IMR-90 (cell line): ENCODE results near the gene GSTT2B. TPM values are rescaled to one million over a fixed set of nuclear protein-coding genes. Genes with fewer than 3 reads are reported as not detected.

Experiments used
- ATAC-seq: fragments of 200-7000 bp; cut with Tn5 transposase; 2 replicates; pipeline ENCODE4 v1.9.1; 2020; ENCODE audit warnings: low read depth, mild to moderate bottlenecking, moderate library complexity
- BruUV-seq: library from RNA; stranded (reverse); fragments of 400-500 nt; replicated peaks from 2 replicates; lab custom pipeline; 2021; lab: Mats Ljungman, UMichigan
- CTCF ChIA-PET: fragments of 300-600 bp; formaldehyde crosslinking; extraction: SDS; loops from one replicate; lab custom pipeline; 2021; ENCODE audit warnings: antibody characterized with exemption; lab: Yijun Ruan, JAX
- POLR2A ChIA-PET: fragments of 300-600 bp; sonication (Branson Sonifier 250); formaldehyde crosslinking; loops from one replicate; lab custom pipeline; 2022; ENCODE audit warnings: antibody characterized with exemption; ENCODE audit not compliant: unreplicated experiment; lab: Charles Lee
- DNase-seq: peaks from one replicate; pipeline ENCODE4 v3.0.0; 2013
- H2AFZ ChIP-seq: replicated peaks from 2 replicates; pipeline ENCODE3; 2013; ENCODE audit warnings: low read length, mild to moderate bottlenecking; ENCODE audit not compliant: poor library complexity
- H2AK5ac ChIP-seq: 2 replicates; pipeline ENCODE4 v1.6.1; 2013; ENCODE audit warnings: low read depth, low read length, inconsistent platforms
- H2AK9ac ChIP-seq: replicated peaks from 2 replicates; pipeline ENCODE3; 2013; ENCODE audit warnings: mild to moderate bottlenecking, low read depth, low read length, moderate library complexity; ENCODE audit not compliant: poor library complexity
- H2BK120ac ChIP-seq: 2 replicates; pipeline ENCODE4 v1.6.1; 2013; ENCODE audit warnings: low read depth, low read length, inconsistent platforms
- H2BK15ac ChIP-seq: 3 replicates; pipeline ENCODE4 v1.6.1; 2013; ENCODE audit warnings: low read depth, low read length, inconsistent platforms
- H2BK20ac ChIP-seq: 2 replicates; pipeline ENCODE4 v1.6.1; 2013; ENCODE audit warnings: low read depth, mild to moderate bottlenecking, inconsistent platforms, low read length, moderate library complexity
- H2BK5ac ChIP-seq: 2 replicates; pipeline ENCODE4 v1.6.1; 2013; ENCODE audit warnings: mild to moderate bottlenecking, low read depth, low read length, inconsistent platforms; ENCODE audit not compliant: poor library complexity, severe bottlenecking
- H3K14ac ChIP-seq: replicated peaks from 2 replicates; pipeline ENCODE4 v1.6.1; 2013; ENCODE audit warnings: low read depth, low read length, inconsistent platforms
- H3K18ac ChIP-seq: 2 replicates; pipeline ENCODE4 v1.6.1; 2013; ENCODE audit warnings: low read depth, low read length, control low read depth
- H3K23ac ChIP-seq: 2 replicates; pipeline ENCODE4 v1.6.1; 2013; ENCODE audit warnings: low read depth, low read length, inconsistent platforms
- H3K27ac ChIP-seq: 2 replicates; pipeline ENCODE4 v1.5.1; 2013; ENCODE audit warnings: mild to moderate bottlenecking, control low read depth, low read length; ENCODE audit not compliant: insufficient read depth
- H3K27me3 ChIP-seq: 2 replicates; pipeline ENCODE4 v1.6.1; 2013; ENCODE audit warnings: low read length; ENCODE audit not compliant: control insufficient read depth, insufficient read depth
- H3K36me3 ChIP-seq: 2 replicates; pipeline ENCODE4 v1.6.1; 2013; ENCODE audit warnings: low read length, mixed read lengths; ENCODE audit not compliant: control insufficient read depth, insufficient read depth
- H3K4ac ChIP-seq: 2 replicates; pipeline ENCODE4 v1.6.1; 2013; ENCODE audit warnings: low read depth, low read length, inconsistent platforms
- H3K4me1 ChIP-seq: 2 replicates; pipeline ENCODE4 v1.6.1; 2013; ENCODE audit warnings: low read length, mixed read lengths; ENCODE audit not compliant: control insufficient read depth, insufficient read depth
- H3K4me2 ChIP-seq: 2 replicates; pipeline ENCODE4 v1.6.1; 2013; ENCODE audit warnings: low read depth, mild to moderate bottlenecking, control low read depth, low read length, moderate library complexity
- H3K4me3 ChIP-seq: 2 replicates; pipeline ENCODE4 v1.5.1; 2013; ENCODE audit warnings: low read depth, mild to moderate bottlenecking, control low read depth, low read length, moderate library complexity; ENCODE audit not compliant: insufficient read depth
- H3K56ac ChIP-seq: 2 replicates; pipeline ENCODE4 v1.6.1; 2013; ENCODE audit warnings: low read length, inconsistent platforms; ENCODE audit not compliant: insufficient read depth; ENCODE audit errors: extremely low read depth
- H3K79me1 ChIP-seq, 2 experiments: 2 replicates each; pipeline ENCODE4 v1.6.1; 2013; ENCODE audit warnings: low read length in 2 of 2, inconsistent platforms in 1 of 2, low read depth in 1 of 2
- H3K9ac ChIP-seq: 2 replicates; pipeline ENCODE4 v1.6.1; 2013; ENCODE audit warnings: low read depth, low read length, control low read depth
- H3K9me1 ChIP-seq: 2 replicates; pipeline ENCODE4 v1.6.1; 2013; ENCODE audit warnings: low read length, inconsistent platforms; ENCODE audit not compliant: insufficient read depth
- H3K9me3 ChIP-seq: 2 replicates; pipeline ENCODE4 v1.6.1; 2013; ENCODE audit warnings: low read length; ENCODE audit not compliant: control insufficient read depth, insufficient read depth
- H4K20me1 ChIP-seq: 2 replicates; pipeline ENCODE4 v1.6.1; 2013; ENCODE audit warnings: low read length, inconsistent platforms; ENCODE audit not compliant: insufficient read depth
- H4K5ac ChIP-seq: 2 replicates; pipeline ENCODE4 v1.6.1; 2013; ENCODE audit warnings: mild to moderate bottlenecking, low read depth, low read length, control low read depth
- H4K8ac ChIP-seq, 2 experiments: 2 replicates each; pipeline ENCODE4 v1.6.1; 2013; ENCODE audit warnings: low read depth in 2 of 2, low read length in 2 of 2, control low read depth in 1 of 2, inconsistent platforms in 1 of 2
- H4K91ac ChIP-seq: 2 replicates; pipeline ENCODE4 v1.6.1; 2013; ENCODE audit warnings: low read depth, low read length, inconsistent platforms; ENCODE audit not compliant: insufficient read depth
- BHLHE40 ChIP-seq: fragments of 150-350 bp; IDR thresholded peaks from 2 replicates; pipeline ENCODE4 v1.6.1; 2016; ENCODE audit warnings: mild to moderate bottlenecking, low read depth, low read length
- CHD1 ChIP-seq: IDR thresholded peaks from 2 replicates; pipeline ENCODE4 v1.6.1; 2012; ENCODE audit warnings: low read depth, low read length, improper control_type of control experiment
- FOS ChIP-seq: fragments of 150-350 bp; IDR thresholded peaks from 2 replicates; pipeline ENCODE4 v1.6.1; 2016; ENCODE audit warnings: low read depth, low read length
- MAFK ChIP-seq: IDR thresholded peaks from 2 replicates; pipeline ENCODE4 v1.6.1; 2012; ENCODE audit warnings: low read depth, low read length, improper control_type of control experiment
- MAZ ChIP-seq: IDR thresholded peaks from 2 replicates; pipeline ENCODE4 v1.6.1; 2012; ENCODE audit warnings: low read depth, mild to moderate bottlenecking, low read length, improper control_type of control experiment, moderate library complexity, borderline replicate concordance
- NFE2L2 ChIP-seq: fragments of 150-350 bp; IDR thresholded peaks from 2 replicates; pipeline ENCODE4 v1.6.1; 2016; ENCODE audit warnings: low read depth, mild to moderate bottlenecking, low read length
- POLR2A ChIP-seq: IDR thresholded peaks from 2 replicates; pipeline ENCODE4 v1.6.1; 2012; ENCODE audit warnings: mild to moderate bottlenecking, low read depth, low read length
- RAD21 ChIP-seq: IDR thresholded peaks from 2 replicates; pipeline ENCODE4 v1.6.1; 2012; ENCODE audit warnings: low read length, improper control_type of control experiment
- RCOR1 ChIP-seq: IDR thresholded peaks from 2 replicates; pipeline ENCODE4 v1.6.1; 2012; ENCODE audit warnings: mild to moderate bottlenecking, low read length, improper control_type of control experiment; ENCODE audit not compliant: insufficient replicate concordance
- RFX5 ChIP-seq: IDR thresholded peaks from 2 replicates; pipeline ENCODE4 v1.8.0; 2012; ENCODE audit warnings: low read depth, mild to moderate bottlenecking, low read length, moderate library complexity
- SMC3 ChIP-seq: fragments of 150-350 bp; IDR thresholded peaks from 2 replicates; pipeline ENCODE4 v1.6.1; 2016; ENCODE audit warnings: low read depth, mild to moderate bottlenecking, antibody characterized with exemption, low read length, moderate library complexity
- WGBS, 2 experiments: methylation state at CpG; one replicate each; pipeline versions ENCODE4 v1.1.5 to v1.1.7; 2013; ENCODE audit warnings: missing lambda C conversion rate in 2 of 2; ENCODE audit not compliant: insufficient read length in 1 of 2; ENCODE audit errors: extremely low coverage in 2 of 2; 5-methylcytosine and 5-hydroxymethylcytosine counted together
- dilution Hi-C: fragments of 300-500 bp; cut with HindIII; formaldehyde crosslinking; loops from one replicate; pipeline ENCODE4 v1.14.3; 2018; ENCODE audit warnings: low sequenced_read_pairs; ENCODE audit not compliant: unreplicated experiment
- in situ Hi-C: fragments of 300-500 bp; cut with MboI; formaldehyde crosslinking; loops from 3 replicates; pipeline ENCODE4 v1.14.3; 2019; ENCODE audit warnings: low sequenced_read_pairs, inconsistent platforms, mixed read lengths
- intact Hi-C: fragments of 100-400 bp; cut with micrococcal nuclease; formaldehyde crosslinking; loops from 2 replicates; pipeline ENCODE4 v1.10.0; 2022
- polyA plus RNA-seq, 3 experiments: library from polyadenylated mRNA; depleted of rRNA; stranded (reverse); fragments of >200 nt; gene quantifications; 2 replicates each; pipeline ENCODE4 v1.2.3, GENCODE V29; 2012; ENCODE audit warnings: low replicate concordance in 1 of 3
- total RNA-seq: library from RNA; depleted of rRNA; stranded (reverse); fragments of >200 nt; gene quantifications from 2 replicates; pipeline ENCODE4 v1.2.3, GENCODE V29; 2012
- TF ChIP-seq, protein P1 (sequence below): conservative IDR thresholded peaks from 2 replicates; pipeline ENCODE4 v1.5.1; 2012; ENCODE audit warnings: mild to moderate bottlenecking, low read depth, low read length, improper control_type of control experiment
- TF ChIP-seq, protein P2 (sequence below): fragments of 150-350 bp; IDR thresholded peaks from 2 replicates; pipeline ENCODE4 v1.6.1; 2016; ENCODE audit warnings: low read depth, mild to moderate bottlenecking, low read length, moderate library complexity, borderline replicate concordance

The GSTT2B gene
- total and polyA plus RNA-seq, 2 of the 4 experiments (the other 2 are of a cell fraction): 15.1 to 77.0 TPM

DNA sequence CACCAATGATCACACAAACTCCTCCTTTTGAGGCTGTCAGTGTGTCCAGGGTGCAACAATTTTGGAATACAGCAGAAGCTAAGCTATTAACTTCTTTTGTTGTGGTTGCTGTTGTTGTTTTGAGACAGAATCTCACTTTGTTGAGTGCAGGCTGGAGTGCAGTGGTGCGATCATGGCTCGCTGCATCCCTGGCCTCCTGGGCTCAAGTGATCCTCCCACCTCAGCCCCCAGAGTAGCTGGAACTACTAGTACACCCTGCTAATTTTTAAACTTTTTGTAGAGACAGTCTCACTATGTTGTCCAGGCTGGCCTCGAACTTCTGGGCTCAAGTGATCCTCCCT, 22.0 kb downstream of the GSTT2B start:
- 92% methylated on average over 2 of the region's 3 CpGs; no CpG with 5 or more reads in 1 of the 2 experiments for WGBS, 2 experiments
- H2BK20ac ChIP-seq: no peak overlapping the region
- in situ Hi-C loops (loop anchor here (5.0 kb wide), 1 partner anchor 62 kb away; no protein-coding TSS in a partner anchor), dilution Hi-C loops (no loop called here), intact Hi-C loops (no loop called here)
- no peak for TF ChIP-seq RCOR1
- TF ChIP-seq, protein P1, sequence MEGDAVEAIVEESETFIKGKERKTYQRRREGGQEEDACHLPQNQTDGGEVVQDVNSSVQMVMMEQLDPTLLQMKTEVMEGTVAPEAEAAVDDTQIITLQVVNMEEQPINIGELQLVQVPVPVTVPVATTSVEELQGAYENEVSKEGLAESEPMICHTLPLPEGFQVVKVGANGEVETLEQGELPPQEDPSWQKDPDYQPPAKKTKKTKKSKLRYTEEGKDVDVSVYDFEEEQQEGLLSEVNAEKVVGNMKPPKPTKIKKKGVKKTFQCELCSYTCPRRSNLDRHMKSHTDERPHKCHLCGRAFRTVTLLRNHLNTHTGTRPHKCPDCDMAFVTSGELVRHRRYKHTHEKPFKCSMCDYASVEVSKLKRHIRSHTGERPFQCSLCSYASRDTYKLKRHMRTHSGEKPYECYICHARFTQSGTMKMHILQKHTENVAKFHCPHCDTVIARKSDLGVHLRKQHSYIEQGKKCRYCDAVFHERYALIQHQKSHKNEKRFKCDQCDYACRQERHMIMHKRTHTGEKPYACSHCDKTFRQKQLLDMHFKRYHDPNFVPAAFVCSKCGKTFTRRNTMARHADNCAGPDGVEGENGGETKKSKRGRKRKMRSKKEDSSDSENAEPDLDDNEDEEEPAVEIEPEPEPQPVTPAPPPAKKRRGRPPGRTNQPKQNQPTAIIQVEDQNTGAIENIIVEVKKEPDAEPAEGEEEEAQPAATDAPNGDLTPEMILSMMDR: no peak
- TF ChIP-seq RAD21: no peak
- no peak for TF ChIP-seq RFX5
- no peak for TF ChIP-seq SMC3
- TF ChIP-seq CHD1: no peak
- TF ChIP-seq MAFK: no peak
- TF ChIP-seq MAZ: no peak
- no peak for TF ChIP-seq NFE2L2
- TF ChIP-seq POLR2A: no peak
- TF ChIP-seq FOS: no peak
- TF ChIP-seq BHLHE40: no peak
- TF ChIP-seq, protein P2, sequence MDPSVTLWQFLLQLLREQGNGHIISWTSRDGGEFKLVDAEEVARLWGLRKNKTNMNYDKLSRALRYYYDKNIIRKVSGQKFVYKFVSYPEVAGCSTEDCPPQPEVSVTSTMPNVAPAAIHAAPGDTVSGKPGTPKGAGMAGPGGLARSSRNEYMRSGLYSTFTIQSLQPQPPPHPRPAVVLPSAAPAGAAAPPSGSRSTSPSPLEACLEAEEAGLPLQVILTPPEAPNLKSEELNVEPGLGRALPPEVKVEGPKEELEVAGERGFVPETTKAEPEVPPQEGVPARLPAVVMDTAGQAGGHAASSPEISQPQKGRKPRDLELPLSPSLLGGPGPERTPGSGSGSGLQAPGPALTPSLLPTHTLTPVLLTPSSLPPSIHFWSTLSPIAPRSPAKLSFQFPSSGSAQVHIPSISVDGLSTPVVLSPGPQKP: no peak
- H3K4ac ChIP-seq: no peak overlapping the region
- H4K5ac ChIP-seq: no peak overlapping the region
- no peak overlapping the region for H3K56ac ChIP-seq
- H2AFZ ChIP-seq: no peak overlapping the region
- ChIA-PET CTCF (no interaction called here), POLR2A (no interaction called here)
- H3K23ac ChIP-seq: no peak overlapping the region
- no peak overlapping the region for H2BK15ac ChIP-seq
- no peaks in the 10 kb centered on the region for H3K79me1 ChIP-seq
- no peaks in the 10 kb centered on the region for H3K36me3 ChIP-seq
- H2BK120ac ChIP-seq: no peak overlapping the region
- H2AK5ac ChIP-seq: no peak overlapping the region
- DNase-seq (no peak), ATAC-seq (no peak)
- no peak overlapping the region for H3K4me3 ChIP-seq
- no peaks in the 10 kb centered on the region for H3K9me1 ChIP-seq
- no peaks in the 10 kb centered on the region for H4K20me1 ChIP-seq
- no peak overlapping the region for H3K18ac ChIP-seq
- H4K91ac ChIP-seq: no peak overlapping the region
- H3K27ac ChIP-seq: no peak overlapping the region
- no TSS peak for BruUV-seq
- no peak overlapping the region for H2AK9ac ChIP-seq
- H3K14ac ChIP-seq: no peak overlapping the region
- H3K27me3 ChIP-seq: peaks cover 2% of the 10 kb centered on the region; the same call in 1 of the 2 replicates
- H2BK5ac ChIP-seq: no peak overlapping the region
- H3K9ac ChIP-seq: no peak overlapping the region
- no peaks in the 10 kb centered on the region for H3K9me3 ChIP-seq
- H3K4me1 ChIP-seq: no peaks in the 10 kb centered on the region
- H4K8ac ChIP-seq: no peak overlapping the region
- no peak overlapping the region for H3K4me2 ChIP-seq
